GM23338 (cell line): ENCODE results near the gene EID2B.

Source experiments
- CREB1 ChIP-seq: fragments of 250-450 bp; sonication (Bioruptor Pico); IDR thresholded peaks from 2 replicates; pipeline ENCODE4 v1.5.0; 2020; ENCODE audit warnings: low read depth, mild to moderate bottlenecking, moderate library complexity
- EZH2 ChIP-seq: fragments of 200-600 bp; sonication (generic); IDR thresholded peaks from one replicate; pipeline ENCODE4 v1.8.0; 2017; ENCODE audit warnings: antibody characterized with exemption, mild to moderate bottlenecking, low read depth; ENCODE audit not compliant: unreplicated experiment
- EZH2phosphoT487 ChIP-seq: fragments of 200-600 bp; sonication (generic); IDR thresholded peaks from one replicate; pipeline ENCODE4 v1.8.1; 2018; ENCODE audit warnings: antibody characterized with exemption; ENCODE audit not compliant: unreplicated experiment
- JUNB ChIP-seq: IDR thresholded peaks from one replicate; pipeline ENCODE4 v1.6.1; 2016; ENCODE audit warnings: antibody characterized with exemption; ENCODE audit not compliant: unreplicated experiment
- NANOG ChIP-seq: IDR thresholded peaks from 2 replicates; pipeline ENCODE4 v1.6.1; 2016; ENCODE audit warnings: antibody characterized with exemption, borderline replicate concordance
- POLR2AphosphoS5 ChIP-seq: IDR thresholded peaks from 2 replicates; pipeline ENCODE4 v1.6.1; 2016; ENCODE audit warnings: antibody characterized with exemption, low read depth
- STAT1 ChIP-seq: IDR thresholded peaks from one replicate; pipeline ENCODE4 v1.6.1; 2016; ENCODE audit warnings: antibody characterized with exemption; ENCODE audit not compliant: unreplicated experiment
- ZNF331 ChIP-seq: fragments of 250-450 bp; sonication (Bioruptor Pico); IDR thresholded peaks from 2 replicates; pipeline ENCODE4 v1.5.0; 2020; ENCODE audit warnings: low read depth, mild to moderate bottlenecking, moderate library complexity
- TF ChIP-seq, protein P1 (sequence below), 2 experiments: fragments of 200-600 bp in 1 of 2; sonication (generic) in 1 of 2; conservative IDR thresholded peaks; 2 replicates each; pipeline versions ENCODE4 v1.5.1 to v1.6.1; 2016 to 2017; ENCODE audit warnings: antibody characterized with exemption in 2 of 2, low read depth in 2 of 2, mild to moderate bottlenecking in 2 of 2, moderate library complexity in 1 of 2
- TF ChIP-seq, protein P2 (sequence below): IDR thresholded peaks from one replicate; pipeline ENCODE4 v1.6.1; 2018; ENCODE audit warnings: antibody characterized with exemption; ENCODE audit not compliant: unreplicated experiment
- TF ChIP-seq, protein P3 (sequence below): IDR thresholded peaks from 2 replicates; pipeline ENCODE4 v1.6.1; 2016; ENCODE audit warnings: antibody characterized with exemption

DNA sequence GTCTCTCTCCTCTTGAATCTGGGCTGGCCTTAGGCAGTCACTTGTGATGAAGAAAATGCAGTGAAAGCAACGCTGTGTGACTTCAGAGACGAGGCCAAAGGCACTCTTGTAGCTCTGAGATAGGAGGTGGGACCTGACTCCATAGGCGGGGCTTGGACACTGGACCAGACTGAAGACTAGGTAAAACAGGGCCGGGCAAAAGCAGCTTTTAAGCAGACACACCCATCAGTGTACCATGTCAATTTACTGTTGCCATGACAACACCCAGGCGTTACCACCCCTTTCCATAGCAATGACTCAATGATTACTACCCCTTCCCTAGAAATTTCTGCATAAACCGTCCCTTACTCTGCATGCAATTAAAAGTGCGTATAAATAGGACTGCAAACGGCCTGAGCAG, 13.9 kb upstream of the EID2B start:
- TF ChIP-seq, protein P1, sequence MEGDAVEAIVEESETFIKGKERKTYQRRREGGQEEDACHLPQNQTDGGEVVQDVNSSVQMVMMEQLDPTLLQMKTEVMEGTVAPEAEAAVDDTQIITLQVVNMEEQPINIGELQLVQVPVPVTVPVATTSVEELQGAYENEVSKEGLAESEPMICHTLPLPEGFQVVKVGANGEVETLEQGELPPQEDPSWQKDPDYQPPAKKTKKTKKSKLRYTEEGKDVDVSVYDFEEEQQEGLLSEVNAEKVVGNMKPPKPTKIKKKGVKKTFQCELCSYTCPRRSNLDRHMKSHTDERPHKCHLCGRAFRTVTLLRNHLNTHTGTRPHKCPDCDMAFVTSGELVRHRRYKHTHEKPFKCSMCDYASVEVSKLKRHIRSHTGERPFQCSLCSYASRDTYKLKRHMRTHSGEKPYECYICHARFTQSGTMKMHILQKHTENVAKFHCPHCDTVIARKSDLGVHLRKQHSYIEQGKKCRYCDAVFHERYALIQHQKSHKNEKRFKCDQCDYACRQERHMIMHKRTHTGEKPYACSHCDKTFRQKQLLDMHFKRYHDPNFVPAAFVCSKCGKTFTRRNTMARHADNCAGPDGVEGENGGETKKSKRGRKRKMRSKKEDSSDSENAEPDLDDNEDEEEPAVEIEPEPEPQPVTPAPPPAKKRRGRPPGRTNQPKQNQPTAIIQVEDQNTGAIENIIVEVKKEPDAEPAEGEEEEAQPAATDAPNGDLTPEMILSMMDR (conservative IDR thresholded peaks at IDR 0.05; ENCODE audit: low read depth in 2 of 2) = no peak
- TF ChIP-seq STAT1 (no peak), EZH2 (no peak), JUNB (no peak), POLR2AphosphoS5 (no peak), EZH2phosphoT487 (no peak), CREB1 (CRISPR knock-in tag) (no peak), NANOG (no peak), ZNF331 (no peak)
- TF ChIP-seq, protein P2, sequence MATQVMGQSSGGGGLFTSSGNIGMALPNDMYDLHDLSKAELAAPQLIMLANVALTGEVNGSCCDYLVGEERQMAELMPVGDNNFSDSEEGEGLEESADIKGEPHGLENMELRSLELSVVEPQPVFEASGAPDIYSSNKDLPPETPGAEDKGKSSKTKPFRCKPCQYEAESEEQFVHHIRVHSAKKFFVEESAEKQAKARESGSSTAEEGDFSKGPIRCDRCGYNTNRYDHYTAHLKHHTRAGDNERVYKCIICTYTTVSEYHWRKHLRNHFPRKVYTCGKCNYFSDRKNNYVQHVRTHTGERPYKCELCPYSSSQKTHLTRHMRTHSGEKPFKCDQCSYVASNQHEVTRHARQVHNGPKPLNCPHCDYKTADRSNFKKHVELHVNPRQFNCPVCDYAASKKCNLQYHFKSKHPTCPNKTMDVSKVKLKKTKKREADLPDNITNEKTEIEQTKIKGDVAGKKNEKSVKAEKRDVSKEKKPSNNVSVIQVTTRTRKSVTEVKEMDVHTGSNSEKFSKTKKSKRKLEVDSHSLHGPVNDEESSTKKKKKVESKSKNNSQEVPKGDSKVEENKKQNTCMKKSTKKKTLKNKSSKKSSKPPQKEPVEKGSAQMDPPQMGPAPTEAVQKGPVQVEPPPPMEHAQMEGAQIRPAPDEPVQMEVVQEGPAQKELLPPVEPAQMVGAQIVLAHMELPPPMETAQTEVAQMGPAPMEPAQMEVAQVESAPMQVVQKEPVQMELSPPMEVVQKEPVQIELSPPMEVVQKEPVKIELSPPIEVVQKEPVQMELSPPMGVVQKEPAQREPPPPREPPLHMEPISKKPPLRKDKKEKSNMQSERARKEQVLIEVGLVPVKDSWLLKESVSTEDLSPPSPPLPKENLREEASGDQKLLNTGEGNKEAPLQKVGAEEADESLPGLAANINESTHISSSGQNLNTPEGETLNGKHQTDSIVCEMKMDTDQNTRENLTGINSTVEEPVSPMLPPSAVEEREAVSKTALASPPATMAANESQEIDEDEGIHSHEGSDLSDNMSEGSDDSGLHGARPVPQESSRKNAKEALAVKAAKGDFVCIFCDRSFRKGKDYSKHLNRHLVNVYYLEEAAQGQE = no peak
- TF ChIP-seq, protein P3, sequence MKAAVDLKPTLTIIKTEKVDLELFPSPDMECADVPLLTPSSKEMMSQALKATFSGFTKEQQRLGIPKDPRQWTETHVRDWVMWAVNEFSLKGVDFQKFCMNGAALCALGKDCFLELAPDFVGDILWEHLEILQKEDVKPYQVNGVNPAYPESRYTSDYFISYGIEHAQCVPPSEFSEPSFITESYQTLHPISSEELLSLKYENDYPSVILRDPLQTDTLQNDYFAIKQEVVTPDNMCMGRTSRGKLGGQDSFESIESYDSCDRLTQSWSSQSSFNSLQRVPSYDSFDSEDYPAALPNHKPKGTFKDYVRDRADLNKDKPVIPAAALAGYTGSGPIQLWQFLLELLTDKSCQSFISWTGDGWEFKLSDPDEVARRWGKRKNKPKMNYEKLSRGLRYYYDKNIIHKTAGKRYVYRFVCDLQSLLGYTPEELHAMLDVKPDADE = no peak
